Measurements from ENCODE around the gene ACSBG1. TPM values are rescaled to one million over a fixed set of nuclear protein-coding genes. Genes with fewer than 3 reads are reported as not detected.

Gene ACSBG1
- total and polyA plus RNA-seq, 2 donors: 0.25 to 1.1 TPM

GRCh38 chr15:78244101-78244500, 9.7 kb upstream of the ACSBG1 start:
- Histone ChIP-seq H3K4me3 (ENCODE audit: low read depth, low read length) (no peak overlapping the region), H3K27ac (ENCODE audit: low read depth) (no peak overlapping the region), H3K4me1 (ENCODE audit: insufficient read depth) (no peaks in the 10 kb centered on the region), H3K36me3 (ENCODE audit: insufficient read depth) (no peaks in the 10 kb centered on the region)
- no peak for DNase-seq (ENCODE audit: extremely low spot score)
- WGBS: 83% methylated on average over 6 of the region's 6 CpGs

GRCh38 chr15:78243491-78243941, 9.2 kb upstream of the ACSBG1 start:
- Histone ChIP-seq H3K27ac (ENCODE audit: low read depth) (no peak overlapping the region), H3K4me1 (ENCODE audit: insufficient read depth) (no peaks in the 10 kb centered on the region), H3K4me3 (ENCODE audit: low read depth, low read length) (no peak overlapping the region), H3K36me3 (ENCODE audit: insufficient read depth) (no peaks in the 10 kb centered on the region)
- 42% methylated on average over 6 of the region's 6 CpGs for WGBS
- DNase-seq (ENCODE audit: extremely low spot score): no peak

GRCh38 chr15:78243058-78243457, 8.7 kb upstream of the ACSBG1 start:
- no peak overlapping the region for H3K27ac ChIP-seq (ENCODE audit: low read depth)
- H3K4me3 ChIP-seq (ENCODE audit: low read depth, low read length): no peak overlapping the region
- WGBS: 92% methylated on average over 6 of the region's 6 CpGs
- no peaks in the 10 kb centered on the region for H3K4me1 ChIP-seq (ENCODE audit: insufficient read depth)
- no peak for DNase-seq (ENCODE audit: extremely low spot score)
- no peaks in the 10 kb centered on the region for H3K36me3 ChIP-seq (ENCODE audit: insufficient read depth)

GRCh38 chr15:78242128-78242527, 7.8 kb upstream of the ACSBG1 start:
- 79% methylated on average over 5 of the region's 5 CpGs for WGBS

GRCh38 chr15:78241017-78241416, 6.7 kb upstream of the ACSBG1 start:
- 12% methylated on average over 12 of the region's 12 CpGs for WGBS
- Histone ChIP-seq H3K4me1 (ENCODE audit: insufficient read depth) (no peaks in the 10 kb centered on the region), H3K36me3 (ENCODE audit: insufficient read depth) (no peaks in the 10 kb centered on the region), H3K4me3 (ENCODE audit: low read depth, low read length) (no peak overlapping the region), H3K27ac (ENCODE audit: low read depth) (no peak overlapping the region)
- DNase-seq (ENCODE audit: extremely low spot score): peak; percentile 41

More at GRCh38 chr15:78242128-78242527, 7.8 kb upstream of the ACSBG1 start:
- no peak overlapping the region for H3K27ac ChIP-seq (ENCODE audit: low read depth)
- H3K4me3 ChIP-seq (ENCODE audit: low read depth, low read length): no peak overlapping the region
- no peaks in the 10 kb centered on the region for H3K36me3 ChIP-seq (ENCODE audit: insufficient read depth)
- no peaks in the 10 kb centered on the region for H3K4me1 ChIP-seq (ENCODE audit: insufficient read depth)
- DNase-seq (ENCODE audit: extremely low spot score): no peak

GRCh38 chr15:78239811-78240210, 5.4 kb upstream of the ACSBG1 start:
- Histone ChIP-seq H3K36me3 (ENCODE audit: insufficient read depth) (no peaks in the 10 kb centered on the region), H3K27ac (ENCODE audit: low read depth) (no peak overlapping the region), H3K4me1 (ENCODE audit: insufficient read depth) (no peaks in the 10 kb centered on the region), H3K4me3 (ENCODE audit: low read depth, low read length) (no peak overlapping the region)
- 75% methylated on average over 5 of the region's 5 CpGs for WGBS
- no peak for DNase-seq (ENCODE audit: extremely low spot score)

- Histone ChIP-seq H3K4me1 (ENCODE audit: insufficient read depth) (no peaks in the 10 kb centered on the region), H3K4me3 (ENCODE audit: low read depth, low read length) (no peak overlapping the region), H3K36me3 (ENCODE audit: insufficient read depth) (no peaks in the 10 kb centered on the region), H3K27ac (ENCODE audit: low read depth) (no peak overlapping the region)
- WGBS: 93% methylated on average over 6 of the region's 6 CpGs
- DNase-seq (ENCODE audit: extremely low spot score): no peak
These were observed 2.8 kb upstream of the ACSBG1 start for GRCh38 chr15:78237146-78237545.

GRCh38 chr15:78236491-78236890, 2.1 kb upstream of the ACSBG1 start:
- 93% methylated on average over 6 of the region's 6 CpGs for WGBS
- no peaks in the 10 kb centered on the region for H3K36me3 ChIP-seq (ENCODE audit: insufficient read depth)
- DNase-seq (ENCODE audit: extremely low spot score): no peak
- H3K27ac ChIP-seq (ENCODE audit: low read depth): no peak overlapping the region
- H3K4me1 ChIP-seq (ENCODE audit: insufficient read depth): no peaks in the 10 kb centered on the region
- H3K4me3 ChIP-seq (ENCODE audit: low read depth, low read length): no peak overlapping the region

- Histone ChIP-seq H3K4me1 (ENCODE audit: insufficient read depth) (no peaks in the 10 kb centered on the region), H3K36me3 (ENCODE audit: insufficient read depth) (no peaks in the 10 kb centered on the region), H3K4me3 (ENCODE audit: low read depth, low read length) (no peak overlapping the region), H3K27ac (ENCODE audit: low read depth) (no peak overlapping the region)
- 75% methylated on average over 11 of the region's 11 CpGs for WGBS
- DNase-seq (ENCODE audit: extremely low spot score): no peak
These were observed 869 bp downstream of the ACSBG1 start for GRCh38 chr15:78233496-78233895.

- Histone ChIP-seq H3K36me3 (ENCODE audit: insufficient read depth) (no peaks in the 10 kb centered on the region), H3K4me3 (ENCODE audit: low read depth, low read length) (no peak overlapping the region), H3K27ac (ENCODE audit: low read depth) (no peak overlapping the region), H3K4me1 (ENCODE audit: insufficient read depth) (no peaks in the 10 kb centered on the region)
- WGBS: 88% methylated on average over 5 of the region's 5 CpGs
- DNase-seq (ENCODE audit: extremely low spot score): no peak
These were observed 1.4 kb downstream of the ACSBG1 start for GRCh38 chr15:78232951-78233350.

- no peak overlapping the region for H3K4me3 ChIP-seq (ENCODE audit: low read depth, low read length)
- 86% methylated on average over 17 of the region's 17 CpGs for WGBS
- H3K36me3 ChIP-seq (ENCODE audit: insufficient read depth): no peaks in the 10 kb centered on the region
- no peak for DNase-seq (ENCODE audit: extremely low spot score)
- H3K4me1 ChIP-seq (ENCODE audit: insufficient read depth): no peaks in the 10 kb centered on the region
- H3K27ac ChIP-seq (ENCODE audit: low read depth): no peak overlapping the region
These were observed 4.6 kb downstream of the ACSBG1 start for GRCh38 chr15:78229431-78230406.

GRCh38 chr15:78228356-78228996, 5.9 kb downstream of the ACSBG1 start:
- no peaks in the 10 kb centered on the region for H3K4me1 ChIP-seq (ENCODE audit: insufficient read depth)
- WGBS: 94% methylated on average over 8 of the region's 8 CpGs
- H3K27ac ChIP-seq (ENCODE audit: low read depth): no peak overlapping the region
- H3K4me3 ChIP-seq (ENCODE audit: low read depth, low read length): no peak overlapping the region
- H3K36me3 ChIP-seq (ENCODE audit: insufficient read depth): no peaks in the 10 kb centered on the region
- no peak for DNase-seq (ENCODE audit: extremely low spot score)

- Histone ChIP-seq H3K4me3 (ENCODE audit: low read depth, low read length) (no peak overlapping the region), H3K4me1 (ENCODE audit: insufficient read depth) (no peaks in the 10 kb centered on the region), H3K27ac (ENCODE audit: low read depth) (no peak overlapping the region), H3K36me3 (ENCODE audit: insufficient read depth) (no peaks in the 10 kb centered on the region)
- no peak for DNase-seq (ENCODE audit: extremely low spot score)
- 94% methylated on average over 3 of the region's 3 CpGs for WGBS
These were observed 8.4 kb downstream of the ACSBG1 start for GRCh38 chr15:78225783-78226541.

Data from urinary bladder (tissue), 4 donors.